NB4 (cell line): Measurements from ENCODE around the gene FKBP1C.
"Not testable (repeated sequence)": the region's sequence is repeated elsewhere in the genome, so short reads cannot be mapped to it uniquely, and the experiment has no call there.

Experiments used
- CTCF ChIP-seq: IDR thresholded peaks from one replicate; pipeline ENCODE4 v1.5.1; 2012; ENCODE audit warnings: low read depth, low read length
- POLR2A ChIP-seq: IDR thresholded peaks from 2 replicates; pipeline ENCODE4 v1.6.1; 2011; ENCODE audit warnings: mild to moderate bottlenecking; ENCODE audit not compliant: insufficient read length; ENCODE audit errors: extremely low read depth

GRCh38 chr6:63211343-63211742, at the start of gene FKBP1C:
- not testable (repeated sequence) for TF ChIP-seq POLR2A, CTCF
